GM12891 (cell line): ENCODE results near the gene PIP5K1B.

Source experiments
- PAX5 ChIP-seq: IDR thresholded peaks from 2 replicates; pipeline ENCODE4 v1.6.1; 2011; ENCODE audit warnings: low read length, moderate library complexity, mild to moderate bottlenecking; ENCODE audit not compliant: insufficient read depth, severe bottlenecking
- POLR2A ChIP-seq: IDR thresholded peaks from 2 replicates; pipeline ENCODE4 v1.6.1; 2011; ENCODE audit warnings: low read depth, low read length, control low read depth
- POLR2AphosphoS5 ChIP-seq: IDR thresholded peaks from 2 replicates; pipeline ENCODE4 v1.6.1; 2011; ENCODE audit warnings: low read depth, low read length, control low read depth
- POU2F2 ChIP-seq: IDR thresholded peaks from 2 replicates; pipeline ENCODE4 v1.6.1; 2011; ENCODE audit warnings: low read depth, mild to moderate bottlenecking, control low read depth, low read length, moderate library complexity
- TAF1 ChIP-seq: IDR thresholded peaks from 2 replicates; pipeline ENCODE4 v1.6.1; 2011; ENCODE audit warnings: low read depth, low read length, control low read depth

- no peak for TF ChIP-seq POLR2A
- no peak for TF ChIP-seq TAF1
- no peak for TF ChIP-seq POLR2AphosphoS5
- TF ChIP-seq PAX5, result no peak
- no peak for TF ChIP-seq POU2F2
These were observed 304.7 kb downstream of the PIP5K1B start for GRCh38 chr9:69009708-69010107.
